A204.1 (cell line): ENCODE data around the gene MTRFR.
"Not testable (repeated sequence)": the region's sequence is repeated elsewhere in the genome, so short reads cannot be mapped to it uniquely, and the experiment has no call there.

ENCODE experiments used
- FAIRE-seq: peaks from 2 replicates; lab custom pipeline; 2012; peaks lifted over from hg19 to GRCh38; lab: Jason Lieb, UNC

The MTRFR gene

DNA sequence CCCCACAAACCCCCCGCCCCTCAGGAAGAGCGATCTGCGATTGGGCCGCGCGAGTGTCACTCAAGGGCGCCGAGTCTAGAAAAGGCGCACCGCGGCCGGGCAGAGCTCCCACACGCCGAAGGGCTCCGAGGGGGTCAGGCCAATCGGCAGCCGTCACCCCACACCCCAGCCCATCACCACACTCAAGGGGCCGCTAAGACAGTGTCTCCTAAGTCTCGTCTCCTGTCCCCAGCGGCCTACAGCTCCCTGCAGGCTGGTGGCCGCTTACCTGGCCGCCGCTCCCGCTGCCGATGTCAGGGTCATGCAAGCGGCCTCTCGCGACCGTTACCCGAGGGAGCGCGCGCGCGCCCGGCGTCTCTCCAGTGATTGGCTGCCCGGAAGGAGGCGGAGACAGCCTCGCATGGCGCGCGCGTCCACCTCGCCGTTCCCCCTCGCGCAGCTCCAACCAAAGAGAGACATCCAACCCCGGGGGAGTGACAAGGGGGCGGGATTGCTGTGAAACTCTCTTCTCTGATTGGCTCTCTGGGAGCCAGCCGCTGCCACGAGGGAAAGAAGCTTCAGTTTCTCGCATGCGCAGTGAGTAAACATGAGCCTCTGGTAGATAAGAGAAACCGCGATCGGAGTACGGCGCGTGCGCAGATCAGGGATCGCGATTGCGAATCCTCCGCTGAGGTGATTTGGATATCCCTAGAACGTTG is at the start of gene MTRFR, which contains the start of gene MPHOSPH9:
Gene MTRFR, plus strand, starts transcription at position 630 of the 698 bp plus-strand sequence. CDS start 20,239 bp downstream, outside the sequence.
Gene MPHOSPH9, minus strand, starts transcription at position 335 of the 698 bp plus-strand sequence. CDS start 2,777 bp downstream, outside the sequence.
- FAIRE-seq: peak; percentile 99

DNA sequence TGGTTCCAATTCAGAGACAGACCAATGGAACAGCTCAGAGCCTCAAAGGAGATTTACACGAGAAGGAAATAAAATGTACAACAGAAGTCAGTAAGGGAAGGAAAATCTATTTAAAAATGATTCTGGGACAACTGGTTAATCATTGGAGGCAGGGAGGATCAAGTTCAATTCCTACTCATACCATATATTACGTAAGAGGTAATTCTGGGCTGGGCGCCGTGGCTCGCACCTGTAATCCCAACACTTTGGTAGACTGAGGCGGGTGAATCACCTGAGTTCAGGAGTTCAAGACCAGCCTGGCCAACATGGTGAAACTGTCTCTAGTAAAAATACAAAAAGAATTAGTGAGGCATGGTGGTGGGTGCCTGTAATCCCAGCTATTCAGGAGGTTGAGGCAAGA is 45.6 kb upstream of the MTRFR start:
- no peak for FAIRE-seq

DNA sequence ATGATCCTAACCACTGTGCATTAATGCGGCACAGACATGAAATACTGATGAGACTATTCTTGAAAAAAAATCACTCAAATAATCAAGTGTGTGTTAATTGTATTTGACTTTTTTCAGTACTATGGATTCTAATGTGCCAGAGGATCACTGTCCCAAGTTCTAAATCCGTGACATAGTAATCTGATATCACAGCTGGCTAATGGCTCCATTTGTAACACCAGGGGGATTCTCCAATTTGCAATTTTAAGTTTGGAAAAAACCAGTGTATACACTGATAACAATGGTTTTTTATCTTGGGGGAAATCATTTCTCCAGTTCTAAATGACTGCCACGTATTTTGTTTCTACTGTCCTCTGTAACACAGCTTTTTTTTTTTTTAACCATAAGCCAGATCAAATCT is 33.3 kb upstream of the MTRFR start:
- FAIRE-seq: no peak

DNA sequence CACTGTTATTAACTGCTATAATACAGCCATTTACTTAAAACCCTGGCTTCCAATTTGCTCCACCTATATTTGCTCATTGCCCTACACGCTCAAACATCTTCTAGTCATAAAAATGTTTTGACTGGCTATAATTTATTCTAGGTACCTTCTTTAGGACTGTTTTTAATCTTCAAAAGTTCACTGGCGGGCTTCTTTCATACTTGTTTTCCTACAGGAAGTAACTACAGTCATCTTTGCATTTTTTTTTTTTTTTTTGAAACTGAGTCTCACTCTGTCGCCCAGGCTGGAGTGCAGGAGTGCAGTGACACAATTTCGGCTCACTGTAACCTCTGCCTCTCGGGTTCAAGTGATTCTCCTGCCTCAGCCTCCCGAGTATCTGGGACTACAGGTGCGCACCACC is 32.8 kb upstream of the MTRFR start:
- FAIRE-seq: no peak

DNA sequence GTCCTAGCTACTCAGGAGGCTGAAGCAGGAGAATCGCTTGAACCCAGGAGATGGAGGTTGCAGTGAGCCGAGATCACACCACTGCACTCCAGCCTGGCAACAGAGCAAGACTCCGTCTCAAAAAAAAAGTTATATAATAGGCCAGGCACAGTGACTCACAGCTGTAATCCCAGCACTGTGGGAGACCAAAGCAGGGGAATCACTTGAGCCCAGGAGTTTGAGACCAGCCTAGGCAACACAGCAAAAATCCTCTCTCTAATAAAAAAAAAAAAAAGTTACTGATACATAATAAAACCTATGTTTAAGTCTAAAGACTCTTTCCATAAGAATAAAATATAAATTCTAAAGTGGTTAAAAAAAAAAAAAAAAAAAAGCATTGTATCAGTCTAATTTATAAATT is 26.4 kb upstream of the MTRFR start:
- not testable (repeated sequence) for FAIRE-seq

DNA sequence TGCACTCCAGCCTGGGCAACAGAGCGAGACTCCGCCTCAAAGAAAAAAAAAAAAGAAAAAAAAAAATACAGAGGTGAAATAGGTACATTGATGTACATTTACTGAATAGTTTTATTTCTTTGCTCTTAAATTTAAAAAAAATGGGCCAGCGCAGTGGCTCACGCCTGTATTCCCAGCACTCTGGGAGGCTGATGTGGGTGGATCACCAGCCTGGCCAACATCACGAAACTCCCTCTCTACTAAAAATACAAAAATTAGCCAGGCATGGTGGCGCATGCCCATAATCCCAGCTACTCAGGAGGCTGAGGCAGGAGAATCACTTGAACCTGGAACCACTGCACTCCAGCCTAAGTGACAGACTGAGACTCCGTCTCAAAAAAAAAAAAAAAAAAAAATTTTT is 25.4 kb upstream of the MTRFR start:
- not testable (repeated sequence) for FAIRE-seq

DNA sequence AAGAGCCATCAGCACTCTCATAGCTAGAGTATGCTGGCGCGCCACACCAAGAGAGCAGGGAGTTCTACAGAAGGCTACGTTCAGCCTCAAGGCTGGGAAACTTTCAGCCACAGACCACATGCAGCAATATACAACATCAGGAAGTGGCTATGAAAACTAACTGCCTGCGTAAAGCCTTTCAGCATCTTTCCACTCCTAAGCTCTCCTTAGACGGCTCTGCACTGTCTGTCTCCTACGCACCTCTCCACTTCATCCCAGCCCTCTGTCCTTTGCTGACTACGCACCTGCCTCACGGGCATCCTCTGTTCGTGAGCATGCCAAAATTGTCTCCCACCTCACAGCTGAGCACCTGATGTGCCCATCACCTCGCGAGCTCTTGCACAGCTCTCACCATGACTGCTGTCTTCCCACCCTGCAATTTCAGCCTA is 10.0 kb upstream of the MTRFR start:
- no peak for FAIRE-seq

DNA sequence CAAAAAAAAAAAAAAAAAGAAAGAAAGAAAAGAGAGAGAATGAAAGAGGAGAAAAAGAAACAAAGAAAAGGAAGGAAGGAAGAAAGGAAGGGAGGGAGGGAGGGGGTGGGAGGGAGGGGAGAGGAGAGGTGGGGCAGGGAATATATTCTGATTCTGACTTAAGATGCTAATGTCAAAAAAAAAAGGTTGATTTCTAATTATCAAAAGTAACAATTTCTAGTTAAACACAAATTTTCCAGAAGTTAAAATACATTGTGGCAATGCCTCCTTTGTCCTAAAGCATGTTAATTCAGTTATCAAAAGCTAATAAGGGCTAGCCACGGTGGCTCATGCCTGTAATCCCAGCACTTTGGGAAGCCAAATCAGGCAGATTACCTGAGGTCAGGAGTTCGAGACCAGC is 7.8 kb upstream of the MTRFR start:
- FAIRE-seq: no peak

DNA sequence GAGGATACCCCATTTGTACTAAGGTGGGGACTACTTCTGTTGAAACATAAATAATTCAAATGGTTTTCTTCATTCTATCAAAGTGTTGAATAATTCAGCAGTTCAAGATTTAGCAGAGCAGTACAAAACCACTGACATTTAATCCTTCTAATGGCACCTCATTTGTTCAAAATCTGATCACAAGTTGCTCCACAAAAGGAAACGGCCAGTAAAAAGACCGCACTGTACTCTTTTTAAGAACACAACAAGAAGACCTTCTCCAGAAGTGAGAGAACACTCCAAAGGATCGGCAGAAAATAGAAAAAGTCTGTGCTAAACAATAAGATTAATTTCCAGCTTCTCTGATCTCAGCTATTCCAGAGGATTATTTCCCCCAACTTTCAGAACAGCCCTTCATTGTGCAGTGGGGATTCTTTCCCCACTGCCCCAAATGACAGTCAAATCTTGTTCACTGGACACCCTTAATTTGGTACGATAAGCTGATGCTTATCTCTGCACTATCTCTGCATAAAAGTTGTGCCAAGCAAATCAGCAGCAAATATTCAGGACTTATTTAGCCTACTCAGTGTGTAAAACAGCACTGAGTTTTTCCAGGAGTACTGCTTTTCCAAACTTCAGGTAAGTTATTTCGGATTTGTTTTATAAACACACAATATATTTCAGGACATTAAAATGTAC is 5.5 kb upstream of the MTRFR start:
- FAIRE-seq: no peak

DNA sequence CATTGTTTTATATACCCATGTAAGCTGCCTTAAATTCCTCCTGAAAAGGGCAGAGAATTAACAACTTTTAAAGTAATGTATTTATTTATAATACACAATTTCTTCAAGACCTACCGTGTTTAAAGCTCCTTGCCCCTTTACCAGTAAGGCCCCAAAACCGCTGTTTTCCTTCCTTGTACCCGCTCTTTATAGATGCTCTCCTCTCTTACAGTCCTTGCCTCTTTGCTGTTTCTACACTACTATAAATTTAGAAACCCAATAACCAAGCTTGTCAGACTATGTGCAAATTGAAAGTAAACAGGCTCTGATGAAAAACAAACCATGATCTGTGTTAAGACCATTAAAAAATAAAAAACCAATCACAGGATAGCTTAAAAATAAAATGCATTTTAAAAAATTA is 4.2 kb upstream of the MTRFR start:
- FAIRE-seq: no peak

DNA sequence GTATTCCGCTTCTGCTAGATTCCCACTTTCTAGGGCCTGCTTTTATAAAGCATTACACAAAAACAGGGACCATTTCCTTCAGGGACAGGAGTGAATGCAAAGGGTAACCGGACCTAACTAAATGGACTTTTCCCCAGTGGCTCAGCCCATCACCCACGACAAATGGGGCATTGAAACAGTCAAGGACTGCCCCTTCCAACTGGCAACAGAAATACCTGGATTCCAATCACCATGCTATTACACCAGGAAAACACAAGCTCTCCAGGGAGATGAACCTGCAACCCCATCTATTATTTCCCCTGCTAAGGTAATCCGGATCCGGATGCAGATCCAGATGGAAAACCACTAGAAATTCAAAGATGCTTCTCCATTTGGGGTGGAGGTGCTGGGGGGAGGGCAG is 1.3 kb upstream of the MTRFR start:
- no peak for FAIRE-seq

DNA sequence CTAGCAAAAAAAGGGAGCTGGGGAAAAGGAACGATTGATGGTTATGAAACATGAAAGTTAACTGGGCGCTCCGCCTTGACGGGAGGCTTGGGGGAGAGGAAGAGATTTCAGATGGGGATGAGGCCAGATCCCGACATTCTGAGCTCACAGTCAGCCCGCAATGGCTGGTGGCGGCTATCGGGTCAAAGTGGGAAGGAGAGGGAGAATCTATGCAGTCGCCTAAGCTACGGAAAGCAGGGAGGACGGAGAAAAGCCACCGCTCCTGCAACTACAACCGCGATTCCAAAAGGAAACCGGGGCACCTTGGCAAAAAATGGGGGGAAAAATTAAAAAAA is 797 bp upstream of the MTRFR start:
- FAIRE-seq: no peak

DNA sequence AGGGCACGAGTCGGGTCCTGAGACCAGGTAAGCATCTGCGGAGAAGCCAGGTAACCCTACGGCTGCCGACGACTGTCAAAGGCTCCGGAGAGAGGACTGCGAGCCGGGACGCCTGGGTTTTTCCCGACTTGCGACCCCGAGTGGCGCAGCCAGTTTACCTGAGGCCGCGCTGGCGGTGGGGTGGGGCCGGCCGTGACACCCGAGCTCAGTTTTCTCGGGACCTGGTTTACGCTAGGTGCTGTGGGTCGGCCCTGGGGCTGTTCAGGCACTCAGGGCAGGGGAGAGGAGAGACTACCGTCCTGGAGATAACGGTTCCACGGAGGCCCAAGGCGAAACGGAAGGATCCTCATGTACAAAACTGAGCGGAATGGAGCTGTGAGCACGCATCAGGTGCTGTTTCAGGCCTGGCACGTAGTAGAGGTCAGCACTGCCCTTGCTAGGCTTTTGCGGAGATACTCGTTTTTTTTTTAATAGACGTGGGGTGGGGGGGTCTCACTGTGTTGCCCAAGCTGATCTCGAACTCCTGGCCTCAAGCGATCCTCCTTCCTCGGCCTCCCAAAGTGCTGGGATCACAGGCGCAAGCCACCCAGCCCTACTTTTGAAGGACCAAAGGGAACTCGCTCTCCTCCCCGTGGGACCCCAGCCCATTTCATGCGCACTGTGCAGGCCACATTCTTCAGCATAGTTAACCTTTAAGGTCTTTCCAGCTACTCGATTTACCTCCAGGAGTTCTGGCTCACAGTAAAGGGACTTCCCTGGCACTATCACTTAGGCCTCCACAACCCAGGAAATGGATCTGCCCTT is 471 bp downstream of the MTRFR start:
- FAIRE-seq: no peak

DNA sequence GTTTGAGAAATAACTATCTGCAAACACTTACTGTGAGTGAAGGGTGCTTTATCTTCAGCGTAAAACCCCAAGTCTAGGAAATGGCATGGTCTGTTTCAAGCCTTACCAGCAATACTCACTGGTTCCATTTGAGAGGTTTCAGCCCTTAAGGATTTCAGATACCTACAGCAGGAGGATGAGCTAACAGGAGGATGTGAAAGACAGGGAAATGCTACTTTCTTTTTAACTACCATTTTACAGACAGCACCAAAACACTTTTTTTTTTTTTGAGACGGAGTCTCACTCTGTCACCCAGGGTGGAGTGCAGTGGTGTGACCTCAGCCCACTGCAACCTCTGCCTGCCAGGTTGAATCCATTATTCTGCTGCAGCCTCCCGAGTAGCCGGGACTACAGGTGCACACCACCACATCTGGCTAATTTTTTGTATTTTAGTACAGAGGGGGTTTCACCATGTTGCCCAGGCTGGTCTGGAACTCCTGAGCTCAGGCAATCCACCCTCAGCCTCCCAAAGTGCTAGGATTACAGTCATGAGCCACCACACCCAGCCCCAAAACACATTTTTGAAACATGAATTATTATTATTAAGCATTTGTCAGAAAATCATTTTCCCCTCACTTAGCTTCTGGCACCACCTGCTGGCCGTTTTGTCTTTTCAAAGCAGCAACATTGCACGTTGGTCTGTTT is 4.6 kb downstream of the MTRFR start:
- FAIRE-seq: no peak

DNA sequence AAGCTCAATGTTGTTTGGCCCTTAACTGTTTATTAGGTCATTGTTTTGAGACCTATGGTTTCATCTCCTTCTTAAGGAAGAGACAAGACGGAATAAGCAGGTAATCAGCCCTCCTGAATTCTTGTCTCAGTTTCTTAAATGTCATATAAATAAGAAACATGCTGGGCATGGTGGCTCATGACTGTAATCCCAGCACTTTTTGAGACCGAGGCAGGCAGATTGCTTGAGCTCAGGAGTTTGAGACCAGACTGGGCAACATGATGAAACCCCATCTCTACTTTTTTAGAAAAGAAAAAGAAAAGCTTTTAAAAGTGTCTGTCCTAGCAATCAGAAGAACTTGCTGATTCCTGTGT is 5.1 kb downstream of the MTRFR start:
- no peak for FAIRE-seq

DNA sequence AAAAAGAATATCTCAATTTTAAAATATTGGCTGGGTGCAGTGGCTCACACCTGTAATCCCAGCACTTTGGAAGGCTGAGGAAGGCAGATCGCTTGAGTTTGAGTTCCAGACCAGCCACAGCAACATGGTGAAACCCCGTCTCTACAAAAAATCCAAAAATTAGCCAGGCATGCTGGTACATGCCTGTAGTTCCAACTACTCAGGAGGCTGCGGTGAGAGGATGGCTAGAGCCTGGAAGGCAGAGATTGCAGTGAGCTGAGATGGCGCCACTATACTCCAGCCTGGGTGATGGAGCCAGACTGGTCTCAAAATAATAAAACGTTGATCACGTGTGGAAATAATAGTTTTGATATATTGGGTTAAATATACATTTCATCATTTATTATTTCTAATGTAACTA is 5.7 kb downstream of the MTRFR start:
- no peak for FAIRE-seq

DNA sequence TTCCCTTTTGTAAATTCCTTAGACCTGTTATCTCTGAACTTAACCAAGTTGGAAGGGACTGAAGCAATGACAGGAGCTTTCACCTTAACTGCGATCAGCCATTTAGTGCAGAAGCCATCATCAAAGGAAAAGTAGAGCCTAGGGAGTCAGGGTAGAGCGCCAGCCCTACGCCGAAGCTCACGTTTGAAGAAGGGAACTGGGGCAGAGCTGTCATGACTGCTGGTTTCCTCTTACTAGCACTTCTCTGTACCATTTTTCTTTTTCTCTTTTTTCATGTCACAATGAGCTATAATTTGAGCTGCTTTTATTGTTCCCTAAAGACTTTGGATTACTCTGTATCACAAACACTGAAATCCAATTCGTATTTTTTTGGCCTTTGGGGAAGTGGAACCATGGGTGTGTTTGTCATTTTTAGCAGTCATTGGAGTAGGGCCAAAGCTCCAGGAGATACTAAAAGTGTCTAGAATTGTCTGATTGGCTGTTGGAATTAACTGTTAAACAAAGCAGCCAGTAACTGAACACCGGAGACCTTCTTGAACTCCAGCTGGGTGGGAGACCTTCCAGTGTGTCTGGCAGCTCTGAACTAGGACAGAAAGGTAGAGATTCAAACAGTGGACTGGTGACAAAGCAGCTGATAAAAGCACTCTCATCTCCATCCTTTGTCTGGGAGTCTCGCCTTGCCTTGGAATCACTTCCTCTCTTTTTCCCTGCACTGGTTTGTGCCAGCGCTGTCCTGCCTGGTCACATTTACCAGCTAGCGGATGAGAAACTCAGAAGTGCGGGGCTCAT is 9.1 kb downstream of the MTRFR start:
- no peak for FAIRE-seq

DNA sequence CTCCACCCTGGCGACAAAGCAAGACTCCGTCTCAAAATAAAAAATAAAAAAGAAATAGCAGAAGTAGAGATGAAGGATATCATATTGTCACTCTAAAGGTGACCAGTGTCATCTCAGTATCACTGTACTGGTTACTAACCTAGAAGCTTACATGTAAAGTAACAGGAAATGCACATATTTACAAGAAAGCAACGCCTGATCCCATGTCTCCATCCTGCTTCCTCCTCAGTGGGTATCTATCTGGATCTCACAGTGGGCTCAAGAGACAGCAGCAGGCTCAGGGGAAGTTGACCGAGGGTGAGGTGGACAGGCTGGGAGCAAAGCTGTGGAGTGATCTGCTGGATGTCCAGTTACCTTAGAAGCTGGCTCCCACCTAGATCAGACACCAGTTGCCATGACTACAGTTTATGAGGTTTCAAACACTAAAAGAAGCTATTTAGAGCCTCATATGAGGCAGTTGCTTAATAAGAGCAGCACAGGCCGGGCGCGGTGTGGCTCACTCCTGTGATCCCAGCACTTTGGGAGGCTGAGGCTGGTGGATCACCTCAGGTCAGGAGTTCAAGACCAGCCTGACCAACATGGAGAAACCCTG is 10.5 kb downstream of the MTRFR start:
- no peak for FAIRE-seq

DNA sequence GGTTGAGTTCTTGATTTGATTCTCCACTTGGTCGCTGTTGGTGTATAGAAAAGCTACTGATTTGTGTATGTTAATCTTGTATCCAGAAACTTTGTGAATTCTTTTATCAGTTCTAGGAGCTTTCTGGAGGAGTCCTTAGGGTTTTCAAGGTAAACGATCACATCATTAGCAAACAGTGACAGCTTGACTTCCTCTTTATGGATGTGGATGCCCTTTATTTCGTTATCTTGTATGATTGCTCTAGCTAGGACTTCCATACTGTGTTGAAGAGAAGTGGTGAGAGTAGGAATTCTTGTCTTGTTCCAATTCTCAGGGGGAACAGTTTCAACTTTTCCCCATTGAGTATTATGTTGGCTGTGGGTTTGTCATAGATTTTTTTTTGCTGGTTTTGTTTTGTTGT is 12.4 kb downstream of the MTRFR start:
- FAIRE-seq: no peak

DNA sequence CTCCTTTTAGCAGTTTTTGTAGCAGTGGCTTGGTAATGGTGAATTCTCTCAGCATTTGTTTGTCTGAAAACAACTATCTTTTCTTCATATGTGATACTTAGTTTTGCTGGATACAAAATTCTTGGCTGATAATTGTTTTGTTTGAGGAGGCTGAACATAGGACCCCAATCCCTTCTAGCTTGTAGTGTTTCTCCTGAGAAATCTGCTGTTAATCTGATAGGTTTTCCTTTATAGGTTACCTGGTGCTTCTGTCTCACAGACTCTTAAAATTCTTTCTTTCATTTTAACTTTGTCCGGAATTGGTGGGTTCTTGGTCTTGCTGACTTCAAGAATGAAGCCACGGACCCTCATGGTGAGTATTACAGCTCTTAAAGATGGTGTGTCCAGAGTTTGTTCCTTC is 14.9 kb downstream of the MTRFR start:
- FAIRE-seq: not testable (repeated sequence)

DNA sequence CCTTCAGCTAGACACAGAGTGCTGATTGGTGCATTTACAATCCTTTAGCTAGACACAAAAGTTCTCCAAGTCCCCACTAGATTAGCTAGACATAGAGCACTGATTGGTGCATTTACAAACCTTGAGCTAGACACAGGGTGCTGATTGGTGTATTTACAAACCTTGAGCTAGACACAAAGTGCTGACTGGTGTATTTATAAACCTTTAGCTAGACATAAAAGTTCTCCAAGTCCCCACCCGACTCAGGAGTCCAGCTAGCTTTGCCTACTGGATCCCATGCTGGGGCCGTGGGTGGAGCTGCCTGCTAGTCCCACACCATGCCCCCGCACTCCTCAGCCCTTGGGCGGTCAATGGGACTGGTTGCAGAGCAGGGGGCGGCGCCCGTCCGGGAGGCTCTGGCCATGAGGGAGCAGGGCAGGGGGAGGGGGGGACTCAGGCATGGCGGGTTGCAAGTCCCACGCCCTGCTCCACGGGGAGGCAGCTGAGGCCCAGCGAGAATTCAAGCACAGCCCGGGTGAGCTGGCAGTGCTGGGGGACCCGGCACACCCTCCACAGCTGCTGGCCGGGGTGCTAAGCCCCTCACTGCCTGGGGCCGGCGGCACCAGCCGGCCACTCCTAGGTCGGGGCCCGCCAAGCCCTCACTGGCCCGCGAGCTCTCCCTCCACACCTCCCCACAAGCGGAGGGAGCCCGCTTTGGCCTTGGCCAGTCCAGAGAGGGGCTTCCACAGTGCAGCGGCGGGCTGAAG is 15.9 kb downstream of the MTRFR start:
- FAIRE-seq: not testable (repeated sequence)
